DMS153 treated with DMSO at 0.1 percent for 48 hours (cell line): Measurements from ENCODE around the gene MIDN.

Experiments used
- DNase-seq: peaks from one replicate; lab custom pipeline; 2025; ENCODE audit not compliant: unreplicated experiment; lab: John Stamatoyannopoulos, UW

MIDN gene

DNA sequence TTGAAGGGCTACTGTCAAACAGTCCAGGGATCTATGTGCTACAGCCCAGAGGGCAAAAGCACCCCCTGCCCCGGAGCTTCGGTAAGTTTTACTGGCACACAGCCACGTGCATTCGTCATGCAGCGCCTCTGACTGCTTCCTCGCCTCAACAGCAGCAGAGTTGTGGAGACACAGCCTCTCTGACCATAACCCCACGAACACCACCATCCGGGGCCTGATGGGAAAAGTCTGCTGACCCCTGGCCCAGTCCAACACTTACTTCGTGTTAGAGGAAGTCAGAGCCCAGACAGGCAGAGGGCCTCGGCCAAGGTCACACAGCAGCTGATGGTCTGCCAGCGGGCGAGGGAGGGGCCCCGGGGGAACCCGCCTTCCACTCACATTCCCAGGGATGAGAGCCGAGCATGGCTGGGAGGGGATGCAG, 15.7 kb upstream of the MIDN start:
- DNase-seq, result no peak

DNA sequence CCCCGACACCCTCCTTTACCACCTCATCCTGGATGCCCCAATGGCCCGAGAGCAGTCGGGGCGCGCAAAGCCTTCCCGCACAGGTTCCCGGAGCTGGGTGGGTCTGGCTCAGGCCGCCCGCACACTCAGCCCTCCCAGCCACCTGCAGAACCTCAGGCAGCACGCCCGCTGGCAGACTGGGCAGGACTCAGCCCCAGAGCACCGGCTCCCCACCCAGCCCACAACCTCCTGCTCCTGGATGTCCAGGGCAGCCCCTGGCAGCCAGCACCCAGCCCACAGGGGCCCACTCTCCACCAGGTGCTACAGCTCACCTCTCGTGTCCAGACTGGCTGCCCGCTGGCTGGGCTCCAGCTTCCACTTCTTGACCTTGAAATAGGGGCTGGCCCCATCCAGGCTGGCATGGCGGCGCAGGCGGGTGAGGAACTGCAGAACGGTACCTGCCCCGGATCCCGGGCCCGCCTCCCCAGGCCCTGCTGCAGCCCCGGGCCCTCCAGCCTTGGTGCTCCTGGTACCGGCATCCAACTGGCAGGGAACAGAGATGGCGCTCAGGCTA, 15.2 kb upstream of the MIDN start:
- no peak for DNase-seq

DNA sequence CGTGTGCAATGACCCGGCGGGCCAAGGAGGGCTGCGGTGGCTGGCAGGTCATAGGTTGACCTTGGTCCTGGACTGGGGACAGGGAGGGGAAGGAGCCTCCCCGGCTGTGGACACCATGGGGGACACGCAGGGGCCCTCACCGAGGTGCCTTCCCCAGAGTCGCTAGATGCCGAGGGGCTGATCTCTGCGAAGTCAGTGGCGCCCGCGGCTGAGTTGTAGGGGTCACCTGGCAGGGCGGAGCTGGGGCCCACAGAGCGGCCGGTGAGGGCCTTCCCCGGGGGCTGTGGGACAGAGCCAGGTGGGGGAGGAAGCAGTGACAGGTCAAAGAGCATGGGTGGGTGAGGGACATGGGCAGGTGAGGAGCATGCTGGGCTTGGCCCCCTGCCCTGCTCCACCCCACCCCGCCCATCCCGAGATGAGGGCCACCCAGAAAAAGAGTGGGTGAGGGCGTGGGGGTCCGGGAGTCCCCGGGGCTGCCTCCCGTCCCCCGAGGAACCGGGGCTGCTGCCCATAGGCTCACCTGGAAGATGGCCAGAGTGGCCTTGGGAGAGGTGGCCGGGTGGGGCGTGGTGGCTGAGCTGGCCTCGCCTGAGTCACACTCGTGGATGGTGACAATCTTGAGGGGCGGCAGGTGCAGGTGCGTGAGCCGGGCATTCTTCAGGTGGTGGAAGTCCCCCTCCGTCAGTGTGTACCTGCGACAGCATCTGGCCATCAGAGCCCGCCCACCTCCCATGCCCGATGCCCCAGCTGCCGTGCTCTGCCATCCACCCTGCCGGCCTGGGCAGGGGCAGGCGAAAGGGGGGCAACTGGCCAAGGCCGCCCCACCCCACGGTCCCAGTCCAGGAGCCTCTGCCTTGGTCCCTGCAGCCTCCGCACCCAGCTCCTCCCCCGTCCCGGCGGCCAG, 14.1 kb upstream of the MIDN start:
- no peak for DNase-seq

DNA sequence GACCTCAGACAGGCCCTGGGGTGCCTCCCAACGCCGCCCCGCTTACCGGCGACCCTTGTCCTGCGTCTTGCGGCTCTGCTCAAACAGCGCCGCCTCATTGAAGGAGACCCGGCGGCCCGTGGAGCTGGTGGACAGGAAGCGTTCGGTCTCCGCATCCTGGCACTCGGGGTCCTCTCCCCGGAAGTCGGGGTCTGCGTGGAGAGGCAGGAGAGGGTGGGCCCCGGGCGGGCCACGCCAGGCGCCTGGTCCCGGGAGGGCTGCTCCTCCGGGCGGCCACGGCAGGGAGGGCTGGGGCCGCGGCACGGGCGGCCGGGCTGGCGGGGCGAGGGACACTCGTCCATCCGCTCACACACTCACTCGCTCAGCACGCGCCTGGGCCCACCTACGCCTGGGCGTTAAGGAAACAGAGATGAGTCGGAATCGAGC, 13.4 kb upstream of the MIDN start:
- no peak for DNase-seq

DNA sequence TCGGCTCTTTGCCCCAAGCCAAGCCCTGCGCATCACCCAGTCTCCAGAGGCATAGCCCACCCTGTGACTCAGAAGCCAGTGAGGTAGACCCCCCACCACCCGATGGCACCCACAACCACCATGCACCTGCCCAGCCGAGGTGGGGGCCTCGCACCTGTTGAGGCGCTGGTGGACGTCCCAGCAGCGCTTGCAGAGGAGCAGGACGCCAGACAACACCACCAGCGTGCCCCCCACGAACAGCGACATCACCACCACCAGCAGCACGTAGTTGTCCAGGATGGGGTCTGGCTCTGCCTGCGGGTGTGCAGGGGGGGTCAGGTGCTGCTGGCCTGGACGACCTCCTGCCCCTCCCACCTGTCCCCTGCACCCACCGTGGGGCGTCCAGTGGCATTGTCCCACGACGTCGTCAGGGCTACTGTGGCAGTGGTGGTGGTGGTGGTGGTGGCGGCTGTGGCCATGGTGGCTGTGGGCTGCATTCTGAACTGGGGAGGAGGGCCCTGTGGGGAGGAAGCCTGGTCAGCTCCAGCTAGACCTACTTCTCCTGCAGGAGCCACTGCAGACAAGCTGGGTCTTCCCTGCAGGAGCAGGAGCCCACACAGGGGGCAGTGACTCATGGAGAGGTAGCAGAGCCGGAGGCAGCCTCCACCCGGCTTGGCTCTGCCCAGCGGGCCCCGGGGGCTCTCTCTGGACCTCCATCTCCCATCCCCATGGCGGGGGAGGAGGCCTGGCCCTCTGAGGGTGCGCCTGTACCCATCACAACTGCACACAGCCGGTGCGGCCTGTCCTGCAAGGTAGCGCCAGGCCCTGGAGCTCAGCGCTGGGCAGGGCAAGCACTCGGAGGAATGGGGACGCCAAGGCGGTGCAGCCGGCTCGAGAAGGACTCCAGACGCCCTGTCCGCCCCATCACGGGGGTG, 12.5 kb upstream of the MIDN start:
- no peak for DNase-seq

DNA sequence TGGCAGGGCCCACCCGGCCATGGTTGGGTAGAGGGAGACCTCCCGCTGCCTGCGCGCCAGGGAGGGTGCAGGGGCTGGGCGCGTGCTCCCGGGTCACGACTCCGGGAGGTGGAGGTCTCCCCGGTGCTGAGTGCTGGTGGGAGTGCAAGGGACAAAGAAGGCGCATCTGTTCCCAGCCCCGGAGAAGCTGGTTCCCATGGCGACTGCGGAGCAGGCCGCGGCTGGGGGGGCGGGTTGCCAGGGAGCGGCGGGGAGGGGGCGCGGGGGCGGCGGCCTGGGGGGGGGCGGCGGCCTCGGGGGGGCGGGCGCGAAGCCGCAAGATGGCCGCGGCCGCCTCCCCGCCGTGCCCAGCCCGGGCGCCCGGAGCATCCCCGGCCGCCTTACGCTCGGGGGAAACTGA, 11.8 kb upstream of the MIDN start:
- DNase-seq, result no peak

DNA sequence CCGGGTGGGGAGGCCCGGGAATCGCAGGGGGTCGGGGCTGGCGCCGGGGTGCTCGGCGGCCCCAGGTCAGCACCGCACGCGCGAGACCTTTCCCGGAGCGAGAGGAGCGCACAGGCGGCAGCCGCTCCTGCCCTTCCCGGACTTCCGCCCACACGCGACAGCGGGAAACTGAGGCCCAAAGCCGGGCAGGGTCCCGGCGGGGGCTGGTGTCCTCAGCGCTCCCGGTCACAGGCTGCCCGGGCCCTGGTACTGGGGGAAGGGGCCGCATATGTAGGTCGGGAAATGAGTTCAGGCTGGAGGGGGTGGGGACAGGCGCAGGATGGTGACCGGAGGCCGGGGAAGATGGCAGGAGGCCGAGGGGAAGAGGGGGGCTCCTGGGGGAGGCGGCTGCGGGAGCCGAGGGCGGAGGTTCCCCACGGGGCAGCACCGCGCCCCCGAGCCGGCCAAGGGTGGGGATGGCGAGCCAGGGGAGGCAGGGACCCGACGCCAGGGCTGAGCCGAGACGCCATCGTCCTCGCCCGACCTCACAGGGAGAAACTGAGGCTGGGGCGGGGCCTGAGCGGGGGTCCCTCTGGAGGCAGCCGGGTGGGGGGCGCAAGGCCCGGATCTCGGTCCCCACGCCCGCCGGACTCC, 11.2 kb upstream of the MIDN start:
- no peak for DNase-seq

DNA sequence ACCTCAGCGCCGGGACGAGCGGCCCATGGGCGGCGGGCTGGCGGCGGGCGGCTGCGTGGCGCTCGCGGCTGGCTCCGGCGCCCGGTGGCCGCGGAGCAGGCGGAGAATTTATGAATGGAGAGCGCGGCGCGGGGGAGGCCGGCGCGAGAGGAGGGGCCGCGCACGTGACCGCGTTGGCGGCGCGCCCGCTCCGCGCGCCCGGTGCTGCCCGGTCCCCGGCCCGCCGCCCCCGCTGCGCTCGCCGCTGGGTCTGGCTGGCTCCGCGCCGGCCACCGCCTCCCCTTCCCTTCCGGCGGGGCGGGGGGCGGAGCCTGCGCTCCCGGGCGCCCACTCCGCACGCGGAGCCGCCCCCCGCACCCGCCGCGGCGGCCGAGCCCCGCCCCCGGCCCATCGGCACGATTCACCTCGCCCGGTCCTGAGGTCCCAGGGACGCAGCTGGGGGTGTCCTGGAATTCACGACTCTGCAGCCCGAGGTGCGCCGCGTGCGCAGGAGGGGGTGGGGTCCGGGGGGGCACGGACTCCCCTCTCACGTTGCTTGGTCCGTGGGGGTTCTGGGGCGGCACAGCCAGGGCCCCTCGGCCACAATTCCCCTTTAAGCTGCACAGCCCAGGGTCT, 10.5 kb upstream of the MIDN start, which contains the start of gene CBARP:
Gene CBARP, minus strand, starts transcription at position 252 of the 615 bp plus-strand sequence. CDS start 1,905 bp downstream, outside the sequence.
- DNase-seq, result no peak

DNA sequence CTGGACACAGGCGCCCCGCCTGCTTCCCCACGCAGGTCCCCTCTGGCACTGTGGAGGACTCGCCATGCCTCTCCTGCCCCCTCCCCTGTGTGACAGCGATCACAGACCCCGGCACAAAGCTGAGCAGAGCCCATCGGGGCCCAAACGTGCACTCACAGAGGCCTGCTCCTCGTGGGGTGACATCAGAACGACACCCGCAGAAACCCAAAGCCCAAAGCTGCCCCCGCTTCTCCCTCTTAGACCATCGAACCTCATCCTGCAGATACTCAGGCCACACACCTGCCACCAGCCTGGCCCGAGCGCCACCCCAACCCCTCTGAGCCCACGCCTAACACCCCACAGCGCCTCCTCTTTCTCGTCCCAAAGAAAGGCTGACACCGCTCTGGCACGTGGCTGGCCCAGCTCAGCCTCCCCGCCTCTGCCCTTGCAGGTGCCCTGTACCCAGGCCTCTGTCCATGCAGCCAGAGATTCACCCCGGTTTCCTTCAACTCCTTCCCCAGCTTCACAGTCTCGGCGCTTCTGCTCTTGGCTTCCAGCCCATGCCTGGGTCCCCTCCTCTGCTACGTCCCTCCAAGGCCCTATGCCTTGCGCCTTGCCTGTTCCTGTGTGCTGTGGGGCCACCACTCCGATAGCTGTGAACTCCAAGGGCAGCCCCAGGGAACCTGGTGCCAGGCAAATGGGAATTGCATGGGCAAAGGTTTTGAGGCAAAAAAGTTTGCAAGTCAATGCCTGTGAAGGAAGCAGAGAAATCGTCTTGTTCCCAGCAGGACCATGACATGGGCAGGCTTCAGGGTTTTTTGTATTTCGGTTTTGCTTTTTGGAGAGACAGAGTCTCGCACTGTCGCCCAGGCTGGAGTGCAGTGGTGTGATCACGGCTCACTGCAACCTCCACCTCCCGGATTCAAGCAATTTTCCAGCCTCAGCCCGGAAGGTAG, 9.7 kb upstream of the MIDN start:
- no peak for DNase-seq

DNA sequence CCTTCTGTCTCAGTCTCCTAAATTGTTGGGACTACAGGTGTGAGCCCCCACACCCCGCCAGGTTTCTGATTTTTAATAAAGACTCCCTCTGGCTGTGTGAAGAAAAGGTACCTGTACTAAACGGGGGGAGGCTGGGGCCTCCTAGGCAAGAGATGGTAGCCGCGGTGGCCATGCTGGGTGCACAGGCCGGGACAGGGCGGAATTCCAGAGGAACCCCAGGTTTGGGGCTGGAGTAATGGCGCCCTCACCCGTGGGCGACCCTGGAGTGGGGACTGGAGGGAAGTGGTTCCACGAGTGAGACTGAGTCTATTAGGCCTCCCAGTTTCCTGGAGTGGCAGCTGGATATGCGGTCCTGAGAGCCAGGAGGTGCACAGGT, 9.0 kb upstream of the MIDN start:
- DNase-seq, result no peak

DNA sequence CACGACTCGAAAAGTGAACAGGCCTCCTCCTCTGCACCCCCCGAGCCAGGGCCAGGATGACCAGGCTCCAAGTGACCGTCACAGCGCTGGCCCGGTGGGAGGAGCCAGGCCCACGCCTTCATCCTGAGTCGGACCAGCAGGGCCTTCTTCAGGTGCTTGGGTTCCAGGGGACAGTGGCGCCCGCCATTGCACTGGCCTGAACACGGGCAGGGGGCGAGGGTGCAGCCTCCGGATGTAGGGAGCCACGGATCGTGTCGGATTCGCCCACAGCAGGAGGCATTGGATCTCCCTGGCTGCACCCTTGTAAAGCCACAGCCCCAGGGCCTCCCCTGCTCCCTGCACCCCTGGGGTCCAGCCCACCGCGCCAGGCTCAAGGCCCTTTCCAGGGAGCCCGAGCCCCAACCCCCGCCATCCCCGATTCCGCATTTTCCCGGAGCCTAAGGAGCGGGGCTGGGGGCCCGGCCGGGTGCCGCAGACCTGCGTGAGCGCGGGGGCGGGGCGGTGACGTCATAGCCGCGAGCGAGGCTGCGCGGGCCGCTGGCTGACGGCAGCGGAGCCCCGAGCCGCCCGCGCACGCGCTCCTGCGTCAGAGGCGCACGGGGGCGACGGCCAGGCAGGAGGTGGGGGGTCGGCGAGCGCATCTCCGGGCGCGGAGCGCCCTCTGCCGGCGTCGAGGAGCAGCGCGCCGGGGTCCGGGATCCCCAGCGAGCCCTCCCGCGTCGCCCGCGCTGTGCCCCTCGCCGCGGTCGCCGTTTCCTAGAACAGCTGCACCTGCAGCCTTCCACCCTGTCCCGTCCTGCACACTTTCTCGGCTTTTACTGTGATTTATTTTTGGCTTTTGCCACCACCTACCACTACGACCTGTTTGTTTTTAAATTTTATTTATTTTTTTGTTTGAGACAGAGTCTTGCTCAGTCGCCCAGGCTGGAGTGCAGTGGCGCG, 8.3 kb upstream of the MIDN start:
- peak; percentile 31 for DNase-seq

DNA sequence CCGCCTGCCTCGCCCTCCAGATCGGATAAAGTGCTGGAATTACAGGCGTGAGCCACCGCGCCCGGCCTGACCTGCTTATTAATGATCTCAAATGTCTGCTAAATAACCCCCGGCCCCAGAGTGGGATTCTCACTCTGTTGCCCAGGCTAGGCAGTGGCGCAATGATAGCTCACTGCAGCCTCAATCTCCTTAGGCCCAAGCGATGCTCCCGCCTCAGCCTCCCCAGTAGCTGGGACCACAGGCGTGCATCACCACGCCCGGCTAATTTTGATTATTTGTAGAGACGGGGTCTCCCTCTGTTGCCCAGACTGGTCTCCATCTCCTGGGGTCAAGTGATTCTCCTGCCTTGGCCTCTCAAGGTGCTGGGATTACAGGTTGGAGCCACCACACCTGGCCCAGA, 7.5 kb upstream of the MIDN start:
- no peak for DNase-seq

DNA sequence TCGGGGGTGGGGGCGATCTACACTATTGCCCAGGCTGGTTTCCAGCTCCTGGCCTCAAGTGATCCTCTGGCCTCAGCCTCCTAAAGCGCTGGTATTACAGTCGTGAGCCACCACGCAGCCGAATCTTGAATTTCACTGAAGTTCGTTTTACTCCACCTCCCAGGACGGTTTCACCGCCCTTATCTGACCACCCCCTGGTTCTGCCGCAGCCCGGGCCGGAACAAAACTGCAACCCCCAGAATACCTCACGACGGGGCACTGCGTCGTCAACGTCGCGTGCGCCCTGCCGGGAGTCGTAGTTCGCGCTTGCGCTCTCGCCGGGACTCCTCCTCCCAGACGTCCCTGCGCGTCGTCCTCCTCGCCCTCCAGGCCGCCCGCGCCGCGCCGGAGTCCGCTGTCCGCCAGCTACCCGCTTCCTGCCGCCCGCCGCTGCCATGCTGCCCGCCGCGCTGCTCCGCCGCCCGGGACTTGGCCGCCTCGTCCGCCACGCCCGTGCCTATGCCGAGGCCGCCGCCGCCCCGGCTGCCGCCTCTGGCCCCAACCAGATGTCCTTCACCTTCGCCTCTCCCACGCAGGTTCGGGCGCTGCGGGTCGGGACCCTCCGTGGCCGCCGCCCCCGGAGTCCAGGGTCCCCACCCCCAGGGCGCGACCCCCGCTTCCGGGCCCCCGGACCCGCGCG, 6.8 kb upstream of the MIDN start, which contains the start of gene ATP5F1D:
Gene ATP5F1D, plus strand, starts transcription at position 335 of the 679 bp plus-strand sequence. Its CDS starts 100 bp downstream, at position 435.
- peak; percentile 71 for DNase-seq

DNA sequence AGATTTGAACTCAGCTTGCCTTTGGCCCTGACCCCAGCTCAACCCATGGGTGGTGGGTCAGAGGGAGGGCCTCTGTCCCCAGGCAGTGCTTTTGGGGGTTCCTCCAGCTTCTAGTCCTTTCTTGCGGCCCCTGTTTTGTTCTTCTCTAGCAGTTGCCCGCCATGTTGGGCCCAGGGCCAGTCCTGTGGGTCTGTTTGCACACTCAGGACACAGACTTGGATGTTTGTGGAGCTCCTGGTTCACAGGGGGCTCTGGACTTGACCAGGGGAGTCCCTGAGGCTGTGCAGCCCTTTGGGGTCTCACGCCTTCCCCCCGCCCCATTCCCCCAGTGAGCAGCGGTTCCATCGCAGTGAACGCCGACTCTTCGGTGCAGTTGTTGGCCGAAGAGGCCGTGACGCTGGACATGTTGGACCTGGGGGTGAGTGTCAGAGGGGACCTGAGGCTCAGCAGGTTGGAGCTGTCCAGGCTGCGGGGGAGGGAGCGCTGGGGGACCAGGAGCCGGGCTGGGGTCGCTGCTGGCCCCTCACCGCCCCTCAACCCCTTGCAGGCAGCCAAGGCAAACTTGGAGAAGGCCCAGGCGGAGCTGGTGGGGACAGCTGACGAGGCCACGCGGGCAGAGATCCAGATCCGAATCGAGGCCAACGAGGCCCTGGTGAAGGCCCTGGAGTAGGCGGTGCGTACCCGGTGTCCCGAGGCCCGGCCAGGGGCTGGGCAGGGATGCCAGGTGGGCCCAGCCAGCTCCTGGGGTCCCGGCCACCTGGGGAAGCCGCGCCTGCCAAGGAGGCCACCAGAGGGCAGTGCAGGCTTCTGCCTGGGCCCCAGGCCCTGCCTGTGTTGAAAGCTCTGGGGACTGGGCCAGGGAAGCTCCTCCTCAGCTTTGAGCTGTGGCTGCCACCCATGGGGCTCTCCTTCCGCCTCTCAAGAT, 4.4 kb upstream of the MIDN start:
- DNase-seq, result no peak

DNA sequence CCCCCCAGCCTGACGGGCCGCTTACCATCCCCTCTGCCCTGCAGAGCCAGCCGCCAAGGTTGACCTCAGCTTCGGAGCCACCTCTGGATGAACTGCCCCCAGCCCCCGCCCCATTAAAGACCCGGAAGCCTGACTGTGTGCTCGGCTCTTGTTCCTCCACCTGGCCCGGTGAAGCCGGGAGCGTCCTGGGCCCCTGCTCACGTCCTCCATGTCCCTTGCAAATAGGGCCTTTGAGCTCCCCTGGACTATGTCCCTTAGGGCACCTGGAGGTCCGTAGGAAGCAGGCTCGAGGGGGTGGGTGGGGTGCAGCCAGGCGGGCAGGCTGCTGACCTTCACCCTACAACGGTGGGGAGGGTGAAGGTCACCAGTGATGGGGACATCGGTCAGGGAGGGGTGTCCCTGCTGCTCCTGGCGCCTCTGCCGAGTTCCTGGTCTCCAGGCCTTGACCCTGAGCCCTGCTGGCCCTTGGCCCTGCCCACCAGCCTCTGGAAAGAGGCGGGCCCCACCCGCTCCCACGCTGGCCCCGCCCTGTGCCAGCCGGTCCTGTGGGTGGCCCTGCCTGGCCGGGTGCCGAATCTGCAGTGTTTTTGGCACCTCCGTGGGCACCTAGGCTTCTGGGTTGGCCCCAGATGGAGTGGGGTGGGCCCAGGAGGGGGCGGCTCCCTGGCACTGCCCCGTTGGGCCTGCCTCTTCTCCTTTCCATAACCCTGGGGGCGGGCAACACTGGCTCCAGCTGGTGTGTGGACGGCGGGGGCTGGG, 3.5 kb upstream of the MIDN start:
- no peak for DNase-seq
